DND-41 (cell line): Measurements from ENCODE around the gene PACS2.

Source experiments
- ATAC-seq: fragments of 200-7000 bp; cut with Tn5 transposase; 3 replicates; pipeline ENCODE4 v1.9.1; 2021; ENCODE audit warnings: low read depth; ENCODE audit not compliant: insufficient read depth
- DNase-seq: peaks from one replicate; pipeline ENCODE4 v3.0.0-alpha.2; 2020
- H2AFZ ChIP-seq: 2 replicates; pipeline ENCODE4 v1.6.0; 2012; ENCODE audit warnings: low read depth, low read length
- H3K27ac ChIP-seq: 2 replicates; pipeline ENCODE4 v1.5.1; 2012; ENCODE audit warnings: low read length, inconsistent platforms
- H3K27me3 ChIP-seq: fragments of 200-600 bp; sonication (generic); 2 replicates; pipeline ENCODE4 v1.6.0; 2012; ENCODE audit warnings: low read length, mild to moderate bottlenecking, inconsistent platforms; ENCODE audit not compliant: insufficient read depth, poor library complexity
- H3K36me3 ChIP-seq: 2 replicates; pipeline ENCODE4 v1.5.1; 2012; ENCODE audit warnings: low read length, inconsistent platforms; ENCODE audit not compliant: insufficient read depth
- H3K4me1 ChIP-seq: 2 replicates; pipeline ENCODE4 v1.5.1; 2012; ENCODE audit warnings: mild to moderate bottlenecking, low read length; ENCODE audit not compliant: insufficient read depth
- H3K4me2 ChIP-seq: 2 replicates; pipeline ENCODE4 v1.6.0; 2012; ENCODE audit warnings: mild to moderate bottlenecking, moderate library complexity, low read length, inconsistent platforms; ENCODE audit not compliant: insufficient read depth
- H3K4me3 ChIP-seq, 2 experiments: fragments of 200-600 bp in 1 of 2; shearing (Covaris generic) in 1 of 2; 2 replicates each; pipeline ENCODE4 v1.5.1; 2012 to 2016; ENCODE audit warnings: inconsistent platforms in 2 of 2, low read length in 2 of 2, mild to moderate bottlenecking in 2 of 2, low read depth in 1 of 2, moderate library complexity in 1 of 2
- H3K79me2 ChIP-seq: 2 replicates; pipeline ENCODE4 v1.6.0; 2012; ENCODE audit warnings: low read length, inconsistent platforms; ENCODE audit not compliant: insufficient read depth
- H3K9ac ChIP-seq: 2 replicates; pipeline ENCODE4 v1.6.0; 2012; ENCODE audit warnings: low read depth, mild to moderate bottlenecking, inconsistent platforms, low read length, moderate library complexity
- H3K9me3 ChIP-seq: 2 replicates; pipeline ENCODE4 v1.5.1; 2012; ENCODE audit warnings: low read length, moderate library complexity, mild to moderate bottlenecking, inconsistent platforms; ENCODE audit not compliant: insufficient read depth, severe bottlenecking
- H4K20me1 ChIP-seq: 2 replicates; pipeline ENCODE4 v1.6.0; 2012; ENCODE audit warnings: low read length; ENCODE audit not compliant: insufficient read depth
- CTCF ChIP-seq: IDR thresholded peaks from 2 replicates; pipeline ENCODE4 v1.5.1; 2012; ENCODE audit warnings: borderline replicate concordance, low read length, moderate library complexity, mild to moderate bottlenecking; ENCODE audit not compliant: poor library complexity, severe bottlenecking; ENCODE audit errors: extremely low read depth
- EZH2 ChIP-seq: IDR thresholded peaks from 3 replicates; pipeline ENCODE4 v1.6.1; 2012; ENCODE audit warnings: borderline replicate concordance, low read depth, mild to moderate bottlenecking, moderate library complexity, low read length, inconsistent platforms; ENCODE audit not compliant: severe bottlenecking

The PACS2 gene

GRCh38 chr14:105363847-105364708 is 49.5 kb downstream of the PACS2 start:
- H2AFZ ChIP-seq, result no peak overlapping the region
- no peaks in the 10 kb centered on the region for H3K79me2 ChIP-seq
- H3K4me3 ChIP-seq, result peak overlapping the region in 1 of 2 experiments; percentile 57; a peak in 2 of 4 replicates
- peak overlapping the region; percentile 54; the same call in 1 of the 2 replicates for H3K27ac ChIP-seq
- peaks cover 18% of the 10 kb centered on the region for H3K36me3 ChIP-seq
- ATAC-seq, result peak; percentile 90
- no peaks in the 10 kb centered on the region for H3K9me3 ChIP-seq
- peaks cover 17% of the 10 kb centered on the region for H4K20me1 ChIP-seq
- peaks cover 15% of the 10 kb centered on the region for H3K4me1 ChIP-seq
- TF ChIP-seq CTCF, result no peak
- TF ChIP-seq EZH2, result no peak
- peak overlapping the region; percentile 98 for H3K4me2 ChIP-seq
- peak overlapping the region; percentile 55 for H3K9ac ChIP-seq
- H3K27me3 ChIP-seq, result no peaks in the 10 kb centered on the region
- peak; percentile 79 for DNase-seq

- Histone ChIP-seq H3K79me2 (no peaks in the 10 kb centered on the region), H2AFZ (no peak overlapping the region), H3K27ac (peak overlapping the region; percentile 54), H3K36me3 (peaks cover 18% of the 10 kb centered on the region), H3K27me3 (no peaks in the 10 kb centered on the region), H3K9me3 (no peaks in the 10 kb centered on the region), H3K9ac (peak overlapping the region; percentile 55), H3K4me1 (peaks cover 15% of the 10 kb centered on the region), H4K20me1 (peaks cover 17% of the 10 kb centered on the region), H3K4me3 (peak overlapping the region; percentile 6 to 57; a peak in 3 of 4 replicates), H3K4me2 (peak overlapping the region; percentile 98)
- no peak for DNase-seq
- no peak for ATAC-seq
- TF ChIP-seq EZH2 (no peak), CTCF (no peak)
Measured at GRCh38 chr14:105365101-105365500, 50.6 kb downstream of the PACS2 start.

GRCh38 chr14:105365681-105366080 is 51.1 kb downstream of the PACS2 start:
- no peaks in the 10 kb centered on the region for H3K9me3 ChIP-seq
- H3K27ac ChIP-seq, result no peak overlapping the region
- no peak overlapping the region for H3K4me3 ChIP-seq
- DNase-seq, result no peak
- H3K27me3 ChIP-seq, result no peaks in the 10 kb centered on the region
- peaks cover 17% of the 10 kb centered on the region for H4K20me1 ChIP-seq
- peak overlapping the region; percentile 98 for H3K4me2 ChIP-seq
- H3K79me2 ChIP-seq, result no peaks in the 10 kb centered on the region
- TF ChIP-seq EZH2 (no peak), CTCF (no peak)
- no peak for ATAC-seq
- peaks cover 18% of the 10 kb centered on the region for H3K36me3 ChIP-seq
- peak overlapping the region; percentile 55; the same call in 1 of the 2 replicates for H3K9ac ChIP-seq
- no peak overlapping the region for H2AFZ ChIP-seq
- H3K4me1 ChIP-seq, result peaks cover 15% of the 10 kb centered on the region
